A673 (cell line): ENCODE measurements around the gene LRBA. TPM values are rescaled to one million over a fixed set of nuclear protein-coding genes. Genes with fewer than 3 reads are reported as not detected.

Source experiments
- BruUV-seq: library from RNA; stranded (reverse); fragments of 400-500 nt; replicated peaks from 2 replicates; lab custom pipeline; 2021; lab: Mats Ljungman, UMichigan
- CTCF ChIA-PET: fragments of 300-600 bp; sonication (Branson Sonifier 250); formaldehyde crosslinking; loops from one replicate; lab custom pipeline; 2022; ENCODE audit warnings: antibody characterized with exemption; lab: Charles Lee
- POLR2A ChIA-PET: fragments of 300-600 bp; sonication (Branson Sonifier 250); formaldehyde crosslinking; loops from one replicate; lab custom pipeline; 2022; ENCODE audit warnings: antibody characterized with exemption; ENCODE audit not compliant: low non-redundant PET; lab: Charles Lee
- DNase-seq: peaks from one replicate; pipeline ENCODE4 v3.0.0-alpha.2; 2015; ENCODE audit warnings: low spot score
- H3K27ac ChIP-seq: fragments of 200-600 bp; sonication (generic); 2 replicates; pipeline ENCODE4 v1.5.1; 2016; ENCODE audit warnings: mixed run types, low read depth, mild to moderate bottlenecking, mixed read lengths, antibody characterized with exemption, low read length; ENCODE audit not compliant: poor library complexity, severe bottlenecking
- H3K27me3 ChIP-seq: fragments of 200-600 bp; sonication (generic); replicated peaks from 2 replicates; pipeline ENCODE4 v1.6.1; 2017; ENCODE audit warnings: mixed run types, low read depth, mild to moderate bottlenecking, mixed read lengths, antibody characterized with exemption, low read length; ENCODE audit not compliant: insufficient read depth, poor library complexity
- H3K36me3 ChIP-seq: fragments of 200-600 bp; sonication (generic); 2 replicates; pipeline ENCODE4 v1.6.1; 2016; ENCODE audit warnings: mixed run types, mild to moderate bottlenecking, mixed read lengths, antibody characterized with exemption, low read length; ENCODE audit not compliant: insufficient read depth, poor library complexity, severe bottlenecking
- H3K4me1 ChIP-seq: fragments of 200-600 bp; sonication (generic); 2 replicates; pipeline ENCODE4 v1.6.1; 2017; ENCODE audit warnings: mixed run types, mild to moderate bottlenecking, mixed read lengths, antibody characterized with exemption, low read length; ENCODE audit not compliant: insufficient read depth, poor library complexity, severe bottlenecking
- H3K4me3 ChIP-seq: fragments of 200-600 bp; sonication (generic); 2 replicates; pipeline ENCODE4 v1.5.1; 2016; ENCODE audit warnings: low read depth, mixed run types, mild to moderate bottlenecking, mixed read lengths, low read length; ENCODE audit not compliant: poor library complexity, severe bottlenecking
- H3K9me3 ChIP-seq: fragments of 200-600 bp; sonication (generic); 2 replicates; pipeline ENCODE4 v1.6.1; 2016; ENCODE audit warnings: mixed run types, low read depth, mild to moderate bottlenecking, mixed read lengths, antibody characterized with exemption, low read length; ENCODE audit not compliant: poor library complexity, severe bottlenecking
- EZH2 ChIP-seq: fragments of 200-600 bp; sonication (generic); IDR thresholded peaks from 2 replicates; pipeline ENCODE4 v1.6.1; 2017; ENCODE audit warnings: borderline replicate concordance, low read depth, mild to moderate bottlenecking, mixed read lengths, antibody characterized with exemption, low read length; ENCODE audit not compliant: poor library complexity, severe bottlenecking
- intact Hi-C: fragments of 100-400 bp; cut with micrococcal nuclease; formaldehyde crosslinking; loops from one replicate; pipeline ENCODE4 v1.10.0; 2022; ENCODE audit not compliant: unreplicated experiment
- total RNA-seq: library from RNA; stranded (reverse); gene quantifications from 2 replicates; pipeline ENCODE4 v1.2.3, GENCODE V29; 2021
- TF ChIP-seq, protein P1 (sequence below): fragments of 300-800, 200-600 bp; sonication (generic); conservative IDR thresholded peaks from 2 replicates; pipeline ENCODE4 v1.5.1; 2017; ENCODE audit warnings: low read depth, mild to moderate bottlenecking, antibody characterized with exemption, low read length, moderate library complexity, mixed read lengths

Gene LRBA
- total RNA-seq, 1 experiment from 2014 or later: 35.7 TPM

DNA sequence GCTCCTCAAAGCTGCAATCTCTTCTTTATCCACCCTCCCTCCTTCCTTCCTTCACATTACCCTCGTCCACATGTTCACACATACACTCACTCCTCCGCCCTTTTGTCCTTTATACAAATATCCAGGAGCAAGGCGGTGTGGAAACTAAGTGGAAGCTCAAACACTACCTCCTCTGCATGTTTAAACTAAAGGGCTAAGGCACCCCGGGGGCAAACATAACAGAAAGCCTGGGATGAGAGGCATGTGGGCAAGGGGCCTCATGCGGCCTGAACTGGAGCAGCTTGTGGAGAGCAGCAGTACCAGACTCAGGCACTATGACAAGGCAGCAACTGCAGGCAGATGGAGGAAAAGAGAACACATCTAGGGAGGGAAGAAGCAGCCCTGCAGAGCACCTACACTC is 423.7 kb downstream of the LRBA start:
- intact Hi-C loops: loop anchor here (10.0 kb wide), 1 partner anchor 273 kb away; no protein-coding TSS in a partner anchor
- no peaks in the 10 kb centered on the region for H3K36me3 ChIP-seq
- ChIA-PET POLR2A (no interaction called here), CTCF (no interaction called here)
- DNase-seq: no peak
- H3K9me3 ChIP-seq: no peaks in the 10 kb centered on the region
- no peak overlapping the region for H3K4me3 ChIP-seq
- peak overlapping the region; percentile 29 for H3K27ac ChIP-seq
- peaks cover 40% of the 10 kb centered on the region for H3K4me1 ChIP-seq
- no peaks in the 10 kb centered on the region for H3K27me3 ChIP-seq
- TF ChIP-seq, protein P1, sequence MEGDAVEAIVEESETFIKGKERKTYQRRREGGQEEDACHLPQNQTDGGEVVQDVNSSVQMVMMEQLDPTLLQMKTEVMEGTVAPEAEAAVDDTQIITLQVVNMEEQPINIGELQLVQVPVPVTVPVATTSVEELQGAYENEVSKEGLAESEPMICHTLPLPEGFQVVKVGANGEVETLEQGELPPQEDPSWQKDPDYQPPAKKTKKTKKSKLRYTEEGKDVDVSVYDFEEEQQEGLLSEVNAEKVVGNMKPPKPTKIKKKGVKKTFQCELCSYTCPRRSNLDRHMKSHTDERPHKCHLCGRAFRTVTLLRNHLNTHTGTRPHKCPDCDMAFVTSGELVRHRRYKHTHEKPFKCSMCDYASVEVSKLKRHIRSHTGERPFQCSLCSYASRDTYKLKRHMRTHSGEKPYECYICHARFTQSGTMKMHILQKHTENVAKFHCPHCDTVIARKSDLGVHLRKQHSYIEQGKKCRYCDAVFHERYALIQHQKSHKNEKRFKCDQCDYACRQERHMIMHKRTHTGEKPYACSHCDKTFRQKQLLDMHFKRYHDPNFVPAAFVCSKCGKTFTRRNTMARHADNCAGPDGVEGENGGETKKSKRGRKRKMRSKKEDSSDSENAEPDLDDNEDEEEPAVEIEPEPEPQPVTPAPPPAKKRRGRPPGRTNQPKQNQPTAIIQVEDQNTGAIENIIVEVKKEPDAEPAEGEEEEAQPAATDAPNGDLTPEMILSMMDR: no peak
- TF ChIP-seq EZH2: no peak
- BruUV-seq: no TSS peak

DNA sequence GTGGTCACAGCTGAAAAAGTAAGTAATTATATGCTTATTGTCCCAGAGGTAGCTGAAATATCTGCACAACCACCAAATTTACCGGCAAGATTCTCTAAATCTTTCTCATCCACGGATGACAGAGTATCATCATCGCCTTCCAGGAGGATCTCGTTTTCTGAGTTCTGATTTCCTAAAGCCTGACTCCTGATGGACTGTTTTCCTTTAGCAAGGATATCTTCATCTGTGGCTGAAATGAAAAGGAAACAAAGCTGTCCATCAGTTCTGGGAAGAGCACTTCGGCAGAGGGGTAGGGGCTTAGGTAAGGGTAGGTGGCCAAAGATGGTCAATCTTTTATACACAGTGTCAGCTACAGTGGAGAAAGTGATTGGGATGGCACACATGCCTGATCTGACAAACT is 424.5 kb downstream of the LRBA start:
- POLR2A ChIA-PET: no interaction called here
- Histone ChIP-seq H3K4me1 (peaks cover 34% of the 10 kb centered on the region), H3K9me3 (no peaks in the 10 kb centered on the region), H3K4me3 (no peak overlapping the region), H3K27ac (no peak overlapping the region), H3K27me3 (no peaks in the 10 kb centered on the region), H3K36me3 (no peaks in the 10 kb centered on the region)
- BruUV-seq: no TSS peak
- CTCF ChIA-PET: no interaction called here
- no peak for DNase-seq
- no peak for TF ChIP-seq EZH2
- TF ChIP-seq, protein P1: no peak
- intact Hi-C loops: loop anchor here (10.0 kb wide), 1 partner anchor 274 kb away; no protein-coding TSS in a partner anchor

DNA sequence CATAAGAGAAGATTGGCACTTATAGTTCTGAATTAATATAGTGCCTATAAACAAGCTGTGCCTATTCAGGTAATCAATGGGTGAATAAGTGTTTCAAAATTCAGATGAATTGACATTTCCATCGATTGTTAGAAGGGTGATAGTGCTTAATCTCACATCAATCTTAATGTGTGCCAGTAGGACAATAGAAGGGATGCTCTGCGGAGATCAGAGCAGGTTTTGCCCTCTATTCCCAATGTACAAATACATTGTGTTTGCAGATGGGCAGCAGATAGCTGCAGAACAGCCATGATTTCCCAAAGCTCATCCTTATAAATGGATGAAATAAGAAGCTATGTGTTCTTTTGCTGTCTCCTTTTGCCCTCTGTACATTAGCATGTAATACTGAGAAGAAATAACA is 425.9 kb downstream of the LRBA start:
- Histone ChIP-seq H3K4me3 (no peak overlapping the region), H3K27ac (no peak overlapping the region), H3K27me3 (no peaks in the 10 kb centered on the region), H3K9me3 (no peaks in the 10 kb centered on the region), H3K36me3 (no peaks in the 10 kb centered on the region), H3K4me1 (peaks cover 19% of the 10 kb centered on the region)
- no peak for DNase-seq
- intact Hi-C loops: no loop called here
- CTCF ChIA-PET: interaction anchor here (0.7 kb wide), 1 partner anchor 15 kb away, joined by 4 read pairs; no protein-coding TSS in a partner anchor
- POLR2A ChIA-PET: no interaction called here
- no TSS peak for BruUV-seq
- TF ChIP-seq, protein P1: no peak
- no peak for TF ChIP-seq EZH2
